SK-N-SH (cell line): ENCODE measurements around the gene ARHGAP10. TPM values are rescaled to one million over a fixed set of nuclear protein-coding genes. Genes with fewer than 3 reads are reported as not detected.

Source experiments
- CTCF ChIA-PET: fragments of 300-600, 350-600 bp; formaldehyde crosslinking; extraction: SDS; loops from one replicate; lab custom pipeline; 2021; lab: Yijun Ruan, JAX
- POLR2A ChIA-PET: fragments of 350-600 bp; sonication (Branson Sonifier 250); formaldehyde crosslinking; extraction: SDS; loops from one replicate; lab custom pipeline; 2020; ENCODE audit warnings: antibody characterized with exemption, inconsistent platforms; lab: Yijun Ruan, JAX
- DNase-seq: peaks from one replicate; pipeline ENCODE4 v3.0.0; 2012
- H2AFZ ChIP-seq: fragments of 200-600 bp; sonication (generic); 2 replicates; pipeline ENCODE4 v1.8.1; 2016; ENCODE audit warnings: antibody characterized with exemption, mild to moderate bottlenecking, low read depth
- H3F3A ChIP-seq: fragments of 200-600 bp; sonication (generic); replicated peaks from 2 replicates; pipeline ENCODE3; 2016; ENCODE audit warnings: antibody characterized with exemption, mild to moderate bottlenecking; ENCODE audit not compliant: insufficient read depth
- H3K27ac ChIP-seq, 2 experiments: fragments of 200-500 bp in 1 of 2; fragments of 200-600 bp in 1 of 2; sonication (Bioruptor generic) in 1 of 2; sonication (generic), shearing (Covaris generic) in 1 of 2; 2 replicates each; pipeline versions ENCODE4 v1.5.1 to v1.6.1; 2014 to 2016; ENCODE audit warnings: low read depth in 2 of 2, inconsistent platforms in 1 of 2, low read length in 1 of 2, mild to moderate bottlenecking in 1 of 2, mixed read lengths in 1 of 2
- H3K27me3 ChIP-seq: fragments of 200-600 bp; sonication (generic), shearing (Covaris generic); 2 replicates; pipeline ENCODE4 v1.6.1; 2016; ENCODE audit warnings: mixed run types; ENCODE audit not compliant: insufficient read depth
- H3K36me3 ChIP-seq, 2 experiments: fragments of 200-500 bp in 1 of 2; fragments of 200-600 bp in 1 of 2; sonication (Bioruptor generic) in 1 of 2; sonication (generic) in 1 of 2; replicated peaks in 1 of 2; 2 replicates each; pipeline versions ENCODE3 to v1.5.1; 2014 to 2016; ENCODE audit warnings: low read length in 1 of 2, mild to moderate bottlenecking in 1 of 2; ENCODE audit not compliant: insufficient read depth in 2 of 2, control insufficient read depth in 1 of 2
- H3K4me1 ChIP-seq, 2 experiments: fragments of 200-500 bp in 1 of 2; fragments of 200-600 bp in 1 of 2; sonication (Bioruptor generic) in 1 of 2; sonication (generic), shearing (Covaris generic) in 1 of 2; 2 replicates each; pipeline versions ENCODE4 v1.5.1 to v1.6.1; 2014 to 2016; ENCODE audit warnings: low read depth in 1 of 2, low read length in 1 of 2, mixed run types in 1 of 2; ENCODE audit not compliant: insufficient read depth in 2 of 2, control insufficient read depth in 1 of 2
- H3K4me2 ChIP-seq: fragments of 200-600 bp; sonication (generic), shearing (Covaris generic); 2 replicates; pipeline ENCODE4 v1.6.1; 2017; ENCODE audit warnings: mixed run types
- H3K4me3 ChIP-seq, 2 experiments: fragments of 200-500 bp in 1 of 2; fragments of 200-600 bp in 1 of 2; sonication (Bioruptor generic) in 1 of 2; sonication (generic), shearing (Covaris generic) in 1 of 2; 2 replicates each; pipeline versions ENCODE4 v1.5.1 to v1.8.1; 2014 to 2016; ENCODE audit warnings: low read depth in 2 of 2, inconsistent platforms in 1 of 2, low read length in 1 of 2, mild to moderate bottlenecking in 1 of 2, mixed read lengths in 1 of 2, moderate library complexity in 1 of 2
- H3K79me2 ChIP-seq: fragments of 200-600 bp; sonication (generic); 2 replicates; pipeline ENCODE4 v1.8.1; 2017; ENCODE audit warnings: mild to moderate bottlenecking; ENCODE audit not compliant: insufficient read depth
- H3K9ac ChIP-seq: fragments of 200-600 bp; sonication (generic); 2 replicates; pipeline ENCODE4 v1.6.1; 2017; ENCODE audit warnings: mixed run types
- H3K9me2 ChIP-seq: fragments of 200-600 bp; sonication (generic); 2 replicates; pipeline ENCODE4 v1.6.1; 2017; ENCODE audit warnings: mixed run types
- H3K9me3 ChIP-seq: fragments of 200-600 bp; sonication (generic); 2 replicates; pipeline ENCODE4 v1.6.1; 2017; ENCODE audit warnings: mixed run types, mild to moderate bottlenecking, moderate library complexity
- H4K20me1 ChIP-seq: fragments of 200-600 bp; sonication (generic); 2 replicates; pipeline ENCODE4 v1.6.1; 2017; ENCODE audit warnings: mild to moderate bottlenecking, mixed run types; ENCODE audit not compliant: insufficient read depth
- CHD2 ChIP-seq: fragments of 150-350 bp; IDR thresholded peaks from 2 replicates; pipeline ENCODE4 v1.6.1; 2018; ENCODE audit warnings: low read length; ENCODE audit not compliant: partially characterized antibody
- ELF1 ChIP-seq: IDR thresholded peaks from 2 replicates; pipeline ENCODE4 v1.4.0; 2012
- EP300 ChIP-seq, 2 experiments: IDR thresholded peaks; 2 replicates each; pipeline versions ENCODE4 v1.4.0 to v1.6.1; 2012; ENCODE audit warnings: borderline replicate concordance in 1 of 2, low read depth in 1 of 2, low read length in 1 of 2
- EZH2phosphoT487 ChIP-seq: fragments of 200-600 bp; sonication (generic); IDR thresholded peaks from 2 replicates; pipeline ENCODE4 v1.6.1; 2017; ENCODE audit warnings: low read depth, mixed run types, mild to moderate bottlenecking, antibody characterized with exemption, moderate library complexity, borderline replicate concordance
- FOXJ3 ChIP-seq: sonication (generic); formaldehyde crosslinking; IDR thresholded peaks from 2 replicates; pipeline ENCODE4 v1.5.1; 2020; ENCODE audit warnings: mild to moderate bottlenecking, missing genetic modification reagents
- FOXM1 ChIP-seq: IDR thresholded peaks from 2 replicates; pipeline ENCODE4 v1.4.0; 2012; ENCODE audit warnings: low read depth, mild to moderate bottlenecking
- GATA2 ChIP-seq: sonication (generic); formaldehyde crosslinking; IDR thresholded peaks from 2 replicates; pipeline ENCODE4 v1.5.0; 2020; ENCODE audit warnings: mild to moderate bottlenecking, missing genetic modification reagents
- JUND ChIP-seq: IDR thresholded peaks from 2 replicates; pipeline ENCODE4 v1.4.0; 2012
- NFIC ChIP-seq: IDR thresholded peaks from 2 replicates; pipeline ENCODE4 v1.4.0; 2012; ENCODE audit warnings: borderline replicate concordance
- NRF1 ChIP-seq: IDR thresholded peaks from 2 replicates; pipeline ENCODE4 v1.6.1; 2012; ENCODE audit warnings: low read depth, mild to moderate bottlenecking, low read length
- POLR2AphosphoS5 ChIP-seq: IDR thresholded peaks from 2 replicates; pipeline ENCODE4 v1.6.1; 2012; ENCODE audit warnings: low read depth, low read length
- RFX5 ChIP-seq: IDR thresholded peaks from 2 replicates; pipeline ENCODE4 v1.6.1; 2012; ENCODE audit warnings: mild to moderate bottlenecking, improper control_type of control experiment, low read length
- SIN3A ChIP-seq: IDR thresholded peaks from 2 replicates; pipeline ENCODE4 v1.6.1; 2012; ENCODE audit warnings: low read depth, mild to moderate bottlenecking, low read length, moderate library complexity, borderline replicate concordance
- SMC3 ChIP-seq: IDR thresholded peaks from 2 replicates; pipeline ENCODE4 v1.6.1; 2012; ENCODE audit warnings: low read depth, low read length, improper control_type of control experiment
- TAF1 ChIP-seq: IDR thresholded peaks from 2 replicates; pipeline ENCODE4 v1.6.1; 2012; ENCODE audit warnings: low read depth, mild to moderate bottlenecking, low read length, moderate library complexity, borderline replicate concordance
- TEAD4 ChIP-seq: IDR thresholded peaks from 2 replicates; pipeline ENCODE4 v1.4.0; 2012; ENCODE audit warnings: mild to moderate bottlenecking, borderline replicate concordance; ENCODE audit not compliant: insufficient read depth
- WGBS: methylation state at CpG from one replicate; pipeline ENCODE4 v1.1.6; 2017; ENCODE audit warnings: low lambda C conversion rate; 5-methylcytosine and 5-hydroxymethylcytosine counted together
- polyA plus RNA-seq, 3 experiments: library from polyadenylated mRNA; depleted of rRNA; stranded (reverse); fragments of >200 nt; gene quantifications; 2 replicates each; pipeline ENCODE4 v1.2.3, GENCODE V29; 2012
- TF ChIP-seq, protein P1 (sequence below): IDR thresholded peaks from 2 replicates; pipeline ENCODE4; 2012
- TF ChIP-seq, protein P2 (sequence below): fragments of 200-600 bp; sonication (generic); IDR thresholded peaks from 2 replicates; pipeline ENCODE4 v1.6.1; 2017; ENCODE audit warnings: antibody characterized with exemption, mild to moderate bottlenecking, moderate library complexity
- TF ChIP-seq, protein P3 (sequence below): fragments of 150-350 bp; IDR thresholded peaks from 2 replicates; pipeline ENCODE4 v1.6.1; 2016; ENCODE audit warnings: mild to moderate bottlenecking, low read depth, low read length

Gene ARHGAP10
- polyA plus RNA-seq, 1 of the 3 experiments (the other 2 are of a cell fraction), result 15.1 TPM

DNA sequence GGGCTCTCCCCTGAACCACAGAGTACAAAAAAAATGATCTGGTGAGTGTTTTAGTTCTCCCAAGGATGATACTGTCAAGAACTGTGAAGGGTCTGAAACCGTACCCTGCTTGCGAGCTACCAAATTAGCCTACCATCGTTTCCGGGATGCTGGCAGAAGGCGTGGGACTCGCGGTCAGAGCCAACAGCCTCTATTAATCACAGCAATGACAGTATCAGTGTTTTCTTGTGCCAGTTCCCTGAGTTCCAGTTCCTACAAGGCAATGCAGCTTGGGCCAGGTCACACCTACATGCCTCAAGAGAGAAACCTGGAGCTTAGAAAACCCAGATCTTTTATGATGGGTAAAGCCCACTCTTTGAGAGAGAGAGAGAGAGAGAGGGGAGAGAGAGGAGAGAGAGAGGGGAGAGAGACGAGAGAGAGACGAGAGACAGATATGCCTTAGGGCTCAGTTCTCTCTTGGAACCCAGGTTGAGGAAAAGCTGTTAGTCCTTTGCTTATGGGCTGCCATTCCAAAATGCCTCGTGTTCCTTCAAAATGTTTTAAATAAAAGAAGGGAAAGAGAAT lies 327.8 kb downstream of the ARHGAP10 start:
- no peak overlapping the region for H3K4me2 ChIP-seq
- ChIA-PET POLR2A (no interaction called here), CTCF (interaction anchor here (1.2 kb wide), 1 partner anchor 193 kb away, joined by 3 read pairs; no protein-coding TSS in a partner anchor)
- no peaks in the 10 kb centered on the region for H4K20me1 ChIP-seq
- no peaks in the 10 kb centered on the region for H3F3A ChIP-seq
- H3K9me3 ChIP-seq, result no peaks in the 10 kb centered on the region
- H3K27me3 ChIP-seq, result no peaks in the 10 kb centered on the region
- DNase-seq, result no peak
- H3K9me2 ChIP-seq, result no peaks in the 10 kb centered on the region
- H3K36me3 ChIP-seq, result peaks cover 0 to 10% of the 10 kb centered on the region in 2 experiments
- 92% methylated on average over 10 of the region's 10 CpGs for WGBS
- peaks cover under 1 to 5% of the 10 kb centered on the region in 2 experiments; a peak in 2 of 4 replicates for H3K4me1 ChIP-seq
- H3K79me2 ChIP-seq, result no peaks in the 10 kb centered on the region
- H2AFZ ChIP-seq, result no peak overlapping the region
- no peak overlapping the region for H3K9ac ChIP-seq
- no peak for TF ChIP-seq TEAD4
- H3K27ac ChIP-seq, result no peak overlapping the region
- H3K4me3 ChIP-seq, result no peak overlapping the region

- H2AFZ ChIP-seq, result no peak overlapping the region
- peaks cover under 1 to 17% of the 10 kb centered on the region in 2 experiments for H3K36me3 ChIP-seq
- no peak overlapping the region for H3K4me2 ChIP-seq
- no peaks in the 10 kb centered on the region for H3K27me3 ChIP-seq
- H3K9ac ChIP-seq, result no peak overlapping the region
- no peaks in the 10 kb centered on the region for H3K9me3 ChIP-seq
- H3F3A ChIP-seq, result no peaks in the 10 kb centered on the region
- H3K79me2 ChIP-seq, result no peaks in the 10 kb centered on the region
- H3K27ac ChIP-seq, result no peak overlapping the region
- no peak for DNase-seq
- no peaks in the 10 kb centered on the region for H4K20me1 ChIP-seq
- H3K4me3 ChIP-seq, result no peak overlapping the region
- TF ChIP-seq SIN3A (no peak), NRF1 (no peak), TAF1 (no peak), TEAD4 (no peak), NFIC (no peak), GATA2 (CRISPR knock-in tag) (no peak), JUND (no peak), EZH2phosphoT487 (no peak), POLR2AphosphoS5 (no peak), RFX5 (no peak), ELF1 (no peak), FOXM1 (no peak), CHD2 (no peak), SMC3 (no peak), EP300 (IDR thresholded peaks at IDR 0.05; ENCODE audit: borderline replicate concordance in 1 of 2, low read depth in 1 of 2, low read length in 1 of 2) (no peak), FOXJ3 (CRISPR knock-in tag) (no peak)
- TF ChIP-seq, protein P1, sequence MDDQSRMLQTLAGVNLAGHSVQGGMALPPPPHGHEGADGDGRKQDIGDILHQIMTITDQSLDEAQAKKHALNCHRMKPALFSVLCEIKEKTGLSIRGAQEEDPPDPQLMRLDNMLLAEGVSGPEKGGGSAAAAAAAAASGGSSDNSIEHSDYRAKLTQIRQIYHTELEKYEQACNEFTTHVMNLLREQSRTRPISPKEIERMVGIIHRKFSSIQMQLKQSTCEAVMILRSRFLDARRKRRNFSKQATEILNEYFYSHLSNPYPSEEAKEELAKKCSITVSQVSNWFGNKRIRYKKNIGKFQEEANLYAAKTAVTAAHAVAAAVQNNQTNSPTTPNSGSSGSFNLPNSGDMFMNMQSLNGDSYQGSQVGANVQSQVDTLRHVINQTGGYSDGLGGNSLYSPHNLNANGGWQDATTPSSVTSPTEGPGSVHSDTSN, result no peak
- TF ChIP-seq, protein P2, sequence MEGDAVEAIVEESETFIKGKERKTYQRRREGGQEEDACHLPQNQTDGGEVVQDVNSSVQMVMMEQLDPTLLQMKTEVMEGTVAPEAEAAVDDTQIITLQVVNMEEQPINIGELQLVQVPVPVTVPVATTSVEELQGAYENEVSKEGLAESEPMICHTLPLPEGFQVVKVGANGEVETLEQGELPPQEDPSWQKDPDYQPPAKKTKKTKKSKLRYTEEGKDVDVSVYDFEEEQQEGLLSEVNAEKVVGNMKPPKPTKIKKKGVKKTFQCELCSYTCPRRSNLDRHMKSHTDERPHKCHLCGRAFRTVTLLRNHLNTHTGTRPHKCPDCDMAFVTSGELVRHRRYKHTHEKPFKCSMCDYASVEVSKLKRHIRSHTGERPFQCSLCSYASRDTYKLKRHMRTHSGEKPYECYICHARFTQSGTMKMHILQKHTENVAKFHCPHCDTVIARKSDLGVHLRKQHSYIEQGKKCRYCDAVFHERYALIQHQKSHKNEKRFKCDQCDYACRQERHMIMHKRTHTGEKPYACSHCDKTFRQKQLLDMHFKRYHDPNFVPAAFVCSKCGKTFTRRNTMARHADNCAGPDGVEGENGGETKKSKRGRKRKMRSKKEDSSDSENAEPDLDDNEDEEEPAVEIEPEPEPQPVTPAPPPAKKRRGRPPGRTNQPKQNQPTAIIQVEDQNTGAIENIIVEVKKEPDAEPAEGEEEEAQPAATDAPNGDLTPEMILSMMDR, result no peak
- TF ChIP-seq, protein P3, sequence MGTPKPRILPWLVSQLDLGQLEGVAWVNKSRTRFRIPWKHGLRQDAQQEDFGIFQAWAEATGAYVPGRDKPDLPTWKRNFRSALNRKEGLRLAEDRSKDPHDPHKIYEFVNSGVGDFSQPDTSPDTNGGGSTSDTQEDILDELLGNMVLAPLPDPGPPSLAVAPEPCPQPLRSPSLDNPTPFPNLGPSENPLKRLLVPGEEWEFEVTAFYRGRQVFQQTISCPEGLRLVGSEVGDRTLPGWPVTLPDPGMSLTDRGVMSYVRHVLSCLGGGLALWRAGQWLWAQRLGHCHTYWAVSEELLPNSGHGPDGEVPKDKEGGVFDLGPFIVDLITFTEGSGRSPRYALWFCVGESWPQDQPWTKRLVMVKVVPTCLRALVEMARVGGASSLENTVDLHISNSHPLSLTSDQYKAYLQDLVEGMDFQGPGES, result no peak
- ChIA-PET CTCF (no interaction called here), POLR2A (no interaction called here)
- H3K4me1 ChIP-seq, result peaks cover 0 to 5% of the 10 kb centered on the region in 2 experiments; a peak in 1 of 4 replicates
- H3K9me2 ChIP-seq, result no peaks in the 10 kb centered on the region
- WGBS, result 92% methylated on average over 13 of the region's 13 CpGs
These were observed 328.6 kb downstream of the ARHGAP10 start for GRCh38 chr4:148060264-148061140.
